Spleen (tissue), 7 donors: ENCODE results near the gene CCDC83.

Experiments used
- POLR2A ChIP-seq, 3 donors: fragments of 450-650 bp; IDR thresholded peaks; one replicate each; pipeline ENCODE4 v1.5.1; 2017; ENCODE audit warnings: antibody characterized with exemption in 3 of 3, mild to moderate bottlenecking in 1 of 3
- POLR2AphosphoS5 ChIP-seq, 3 donors: sonication (generic); formaldehyde crosslinking; IDR thresholded peaks; one replicate each; pipeline ENCODE4 v1.5.1; 2017; ENCODE audit warnings: antibody characterized with exemption in 3 of 3
- TF ChIP-seq, protein P1 (sequence below), 11 experiments: fragments of 200-600 bp in 7 of 11; fragments of 450-650 bp in 4 of 11; sonication (generic) in 4 of 11; IDR thresholded peaks in 8 of 11; conservative IDR thresholded peaks in 3 of 11; 1 replicate in 7 of 11; 2 replicates in 4 of 11; pipeline versions ENCODE4 v1.4.0 to v1.8.0; 2016 to 2021; ENCODE audit warnings: antibody characterized with exemption in 11 of 11, inconsistent platforms in 4 of 11, mild to moderate bottlenecking in 1 of 11
- donor health status: DM: no; HTN: no; CAD: no; lungs with moderate emphysema.
- donor health status: DM: no; HTN: no; CAD: no.
- donor health status: DM: no; HTN: no; CAD: no.

DNA sequence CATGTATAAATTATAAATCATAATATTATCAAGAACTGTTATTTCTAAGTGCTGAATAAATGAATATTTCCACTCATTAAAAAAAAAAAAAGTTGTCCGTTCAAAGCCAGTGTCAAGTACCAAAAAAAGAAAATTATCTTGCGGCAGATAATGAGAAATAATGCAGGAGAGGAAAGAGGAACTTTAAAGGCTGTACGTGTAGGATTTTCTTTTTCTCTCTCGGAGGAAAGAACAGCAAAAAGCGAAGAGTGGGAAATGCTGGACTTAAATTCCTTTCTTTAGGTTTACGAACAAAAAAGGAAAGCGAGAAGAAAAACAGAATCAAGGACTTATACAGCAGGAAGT lies 999 bp upstream of the CCDC83 start:
- TF ChIP-seq, protein P1, sequence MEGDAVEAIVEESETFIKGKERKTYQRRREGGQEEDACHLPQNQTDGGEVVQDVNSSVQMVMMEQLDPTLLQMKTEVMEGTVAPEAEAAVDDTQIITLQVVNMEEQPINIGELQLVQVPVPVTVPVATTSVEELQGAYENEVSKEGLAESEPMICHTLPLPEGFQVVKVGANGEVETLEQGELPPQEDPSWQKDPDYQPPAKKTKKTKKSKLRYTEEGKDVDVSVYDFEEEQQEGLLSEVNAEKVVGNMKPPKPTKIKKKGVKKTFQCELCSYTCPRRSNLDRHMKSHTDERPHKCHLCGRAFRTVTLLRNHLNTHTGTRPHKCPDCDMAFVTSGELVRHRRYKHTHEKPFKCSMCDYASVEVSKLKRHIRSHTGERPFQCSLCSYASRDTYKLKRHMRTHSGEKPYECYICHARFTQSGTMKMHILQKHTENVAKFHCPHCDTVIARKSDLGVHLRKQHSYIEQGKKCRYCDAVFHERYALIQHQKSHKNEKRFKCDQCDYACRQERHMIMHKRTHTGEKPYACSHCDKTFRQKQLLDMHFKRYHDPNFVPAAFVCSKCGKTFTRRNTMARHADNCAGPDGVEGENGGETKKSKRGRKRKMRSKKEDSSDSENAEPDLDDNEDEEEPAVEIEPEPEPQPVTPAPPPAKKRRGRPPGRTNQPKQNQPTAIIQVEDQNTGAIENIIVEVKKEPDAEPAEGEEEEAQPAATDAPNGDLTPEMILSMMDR (IDR thresholded peaks at IDR 0.05 in 8 of 11, conservative IDR thresholded peaks at IDR 0.05 in 3 of 11) = no peak
- no peak for TF ChIP-seq POLR2A (IDR thresholded peaks at IDR 0.05)
- TF ChIP-seq POLR2AphosphoS5 (IDR thresholded peaks at IDR 0.05) = no peak
